H1 (cell line): ENCODE results near the gene LY6G6D. TPM values are rescaled to one million over a fixed set of nuclear protein-coding genes. Genes with fewer than 3 reads are reported as not detected.

Experiments
- CTCF ChIA-PET: fragments of 300-600 bp; sonication (Branson Sonifier 250); formaldehyde crosslinking; loops from one replicate; lab custom pipeline; 2021; ENCODE audit not compliant: partially characterized antibody; lab: Charles Lee
- POLR2A ChIA-PET: fragments of 300-600 bp; sonication (Branson Sonifier 250); formaldehyde crosslinking; loops from one replicate; lab custom pipeline; 2021; ENCODE audit warnings: inconsistent platforms; ENCODE audit not compliant: partially characterized antibody; lab: Charles Lee
- DNase-seq, 2 experiments: peaks; one replicate each; pipeline versions ENCODE4 v3.0.0 to v3.0.0-alpha.2; 2010 to 2022; ENCODE audit warnings: low spot score in 2 of 2, low read depth in 1 of 2, mixed read lengths in 1 of 2
- FAIRE-seq: peaks from 2 replicates; lab custom pipeline; 2011; peaks lifted over from hg19 to GRCh38; lab: Jason Lieb, UNC
- H2AFZ ChIP-seq: 2 replicates; pipeline ENCODE4 v1.8.1; 2012; ENCODE audit warnings: low read length, inconsistent platforms
- H2AK5ac ChIP-seq: 2 replicates; pipeline ENCODE4 v1.6.1; 2013; ENCODE audit warnings: low read depth, low read length
- H2BK120ac ChIP-seq: replicated peaks from 2 replicates; pipeline ENCODE3; 2013; ENCODE audit warnings: low read depth, low read length, inconsistent platforms
- H2BK12ac ChIP-seq: 2 replicates; pipeline ENCODE4 v1.6.1; 2013; ENCODE audit warnings: low read depth, low read length
- H2BK15ac ChIP-seq: 2 replicates; pipeline ENCODE4 v1.6.1; 2013; ENCODE audit warnings: low read length
- H2BK20ac ChIP-seq: 2 replicates; pipeline ENCODE4 v1.6.1; 2013; ENCODE audit warnings: low read length
- H2BK5ac ChIP-seq: 2 replicates; pipeline ENCODE4 v1.6.1; 2013; ENCODE audit warnings: low read depth, low read length
- H3K14ac ChIP-seq: 2 replicates; pipeline ENCODE4 v1.6.1; 2013; ENCODE audit warnings: inconsistent platforms; ENCODE audit not compliant: insufficient read length
- H3K18ac ChIP-seq: 2 replicates; pipeline ENCODE4 v1.6.1; 2013; ENCODE audit warnings: low read length; ENCODE audit errors: extremely low read depth
- H3K23ac ChIP-seq: 2 replicates; pipeline ENCODE4 v1.6.1; 2013; ENCODE audit warnings: inconsistent platforms; ENCODE audit not compliant: insufficient read length
- H3K23me2 ChIP-seq: 2 replicates; pipeline ENCODE4 v1.6.1; 2013; ENCODE audit warnings: low read depth, low read length
- H3K27ac ChIP-seq: 2 replicates; pipeline ENCODE4 v1.6.1; 2011; ENCODE audit warnings: low read depth, low read length, inconsistent platforms
- H3K27me3 ChIP-seq, 4 experiments: replicated peaks in 1 of 4; 1 replicate in 1 of 4; 2 replicates in 3 of 4; pipeline versions ENCODE4 v1.6.1 to v1.8.1; 2011 to 2013; ENCODE audit warnings: low read length in 3 of 4, mild to moderate bottlenecking in 3 of 4, inconsistent platforms in 2 of 4, mixed read lengths in 2 of 4, moderate library complexity in 1 of 4; ENCODE audit not compliant: control insufficient read depth in 3 of 4, insufficient read depth in 3 of 4; ENCODE audit errors: extremely low read depth in 1 of 4
- H3K36me3 ChIP-seq, 4 experiments: 2 replicates each; pipeline versions ENCODE4 v1.6.1 to v1.8.1; 2011 to 2013; ENCODE audit warnings: mild to moderate bottlenecking in 4 of 4, low read length in 3 of 4, moderate library complexity in 2 of 4, control low read depth in 1 of 4, inconsistent platforms in 1 of 4; ENCODE audit not compliant: insufficient read depth in 4 of 4, control insufficient read depth in 2 of 4
- H3K4ac ChIP-seq: replicated peaks from 2 replicates; pipeline ENCODE3; 2013; ENCODE audit warnings: low read length, low read depth, mixed read lengths, inconsistent platforms; ENCODE audit not compliant: insufficient read length
- H3K4me1 ChIP-seq, 4 experiments: replicated peaks in 1 of 4; 1 replicate in 1 of 4; 2 replicates in 3 of 4; pipeline versions ENCODE4 v1.6.1 to v1.8.1; 2011 to 2013; ENCODE audit warnings: low read length in 3 of 4, inconsistent platforms in 2 of 4, mixed read lengths in 1 of 4; ENCODE audit not compliant: insufficient read depth in 4 of 4, control insufficient read depth in 3 of 4
- H3K4me2 ChIP-seq, 2 experiments: 2 replicates each; pipeline versions ENCODE4 v1.6.1 to v1.8.1; 2011 to 2013; ENCODE audit warnings: low read depth in 2 of 2, low read length in 2 of 2, control low read depth in 1 of 2, inconsistent platforms in 1 of 2, mild to moderate bottlenecking in 1 of 2; ENCODE audit not compliant: insufficient read depth in 1 of 2
- H3K4me3 ChIP-seq, 4 experiments: fragments of 200-600, 300-600 bp in 1 of 4; sonication (generic), shearing (Covaris generic), sonication (Bioruptor Twin) in 1 of 4; 2 replicates each; pipeline versions ENCODE4 v1.5.1 to v1.8.1; 2011 to 2016; ENCODE audit warnings: low read length in 4 of 4, low read depth in 3 of 4, control low read depth in 2 of 4, inconsistent platforms in 2 of 4, mild to moderate bottlenecking in 2 of 4, mixed read lengths in 1 of 4, moderate library complexity in 1 of 4; ENCODE audit not compliant: insufficient read depth in 2 of 4; ENCODE audit errors: extremely low read depth in 1 of 4
- H3K56ac ChIP-seq: replicated peaks from 2 replicates; pipeline ENCODE3; 2013; ENCODE audit warnings: low read depth, mild to moderate bottlenecking, mixed read lengths, low read length, inconsistent platforms; ENCODE audit not compliant: insufficient read length
- H3K79me1 ChIP-seq: 2 replicates; pipeline ENCODE4 v1.6.1; 2013; ENCODE audit warnings: low read depth, low read length, control low read depth
- H3K79me2 ChIP-seq, 2 experiments: 2 replicates each; pipeline versions ENCODE4 v1.6.1 to v1.8.1; 2012 to 2013; ENCODE audit warnings: low read length in 2 of 2, mild to moderate bottlenecking in 2 of 2, inconsistent platforms in 1 of 2; ENCODE audit not compliant: insufficient read depth in 2 of 2, control insufficient read depth in 1 of 2
- H3K9ac ChIP-seq, 4 experiments: replicated peaks in 1 of 4; 1 replicate in 1 of 4; 2 replicates in 3 of 4; pipeline versions ENCODE4 v1.6.1 to v1.8.1; 2011 to 2013; ENCODE audit warnings: low read depth in 3 of 4, low read length in 3 of 4, control low read depth in 2 of 4, mild to moderate bottlenecking in 2 of 4, moderate library complexity in 2 of 4, inconsistent platforms in 1 of 4; ENCODE audit errors: extremely low read depth in 1 of 4
- H3K9me3 ChIP-seq, 2 experiments: 2 replicates each; pipeline versions ENCODE4 v1.6.1 to v1.8.1; 2012 to 2013; ENCODE audit warnings: mild to moderate bottlenecking in 2 of 2, moderate library complexity in 2 of 2, control low read depth in 1 of 2, inconsistent platforms in 1 of 2, low read depth in 1 of 2, low read length in 1 of 2, mixed read lengths in 1 of 2; ENCODE audit not compliant: insufficient read depth in 2 of 2
- H4K20me1 ChIP-seq, 2 experiments: replicated peaks in 1 of 2; 2 replicates each; pipeline versions ENCODE3 to v1.8.1; 2011 to 2013; ENCODE audit warnings: inconsistent platforms in 2 of 2, low read length in 2 of 2, mild to moderate bottlenecking in 1 of 2; ENCODE audit not compliant: insufficient read depth in 2 of 2, control insufficient read depth in 1 of 2
- H4K5ac ChIP-seq: 2 replicates; pipeline ENCODE4 v1.6.1; 2013; ENCODE audit warnings: low read length, low read depth, mixed read lengths, inconsistent platforms; ENCODE audit not compliant: insufficient read length
- H4K8ac ChIP-seq: 2 replicates; pipeline ENCODE4 v1.8.0; 2013; ENCODE audit warnings: mild to moderate bottlenecking, moderate library complexity, low read length, inconsistent platforms; ENCODE audit not compliant: insufficient read depth; ENCODE audit errors: extremely low read depth
- H4K91ac ChIP-seq: replicated peaks from 2 replicates; pipeline ENCODE3; 2013; ENCODE audit warnings: low read length, mixed read lengths, inconsistent platforms; ENCODE audit not compliant: insufficient read length
- EP300 ChIP-seq, 2 experiments: IDR thresholded peaks; 1 replicate in 1 of 2; 2 replicates in 1 of 2; pipeline ENCODE4 v1.6.1; 2011 to 2012; ENCODE audit warnings: low read depth in 2 of 2, low read length in 2 of 2, mild to moderate bottlenecking in 2 of 2, borderline replicate concordance in 1 of 2, inconsistent platforms in 1 of 2, moderate library complexity in 1 of 2
- FOSL1 ChIP-seq: IDR thresholded peaks from 2 replicates; pipeline ENCODE4 v1.6.1; 2011; ENCODE audit warnings: mild to moderate bottlenecking, low read depth, low read length, moderate library complexity; ENCODE audit not compliant: insufficient read depth
- GABPA ChIP-seq: IDR thresholded peaks from 2 replicates; pipeline ENCODE4 v1.6.1; 2011; ENCODE audit warnings: mild to moderate bottlenecking, low read length, moderate library complexity, borderline replicate concordance; ENCODE audit not compliant: insufficient read depth
- KDM5A ChIP-seq: fragments of 200-600 bp; IDR thresholded peaks from 2 replicates; pipeline ENCODE4 v1.7.1; 2012; ENCODE audit warnings: mild to moderate bottlenecking, low read length, inconsistent platforms, mixed read lengths
- NANOG ChIP-seq: IDR thresholded peaks from 2 replicates; pipeline ENCODE4 v1.6.1; 2011; ENCODE audit warnings: low read length, low read depth, mild to moderate bottlenecking, inconsistent platforms; ENCODE audit not compliant: insufficient read depth, poor library complexity, severe bottlenecking
- RNF2 ChIP-seq: fragments of 200-900, 300-1000 bp; sonication (generic); IDR thresholded peaks from 2 replicates; pipeline ENCODE4 v1.7.1; 2016; ENCODE audit warnings: borderline replicate concordance, low read depth, mild to moderate bottlenecking, antibody characterized with exemption, low read length; ENCODE audit not compliant: poor library complexity, severe bottlenecking; ENCODE audit errors: missing control alignments
- SP1 ChIP-seq: IDR thresholded peaks from 2 replicates; pipeline ENCODE4 v1.6.1; 2011; ENCODE audit warnings: low read depth, low read length
- TEAD4 ChIP-seq: IDR thresholded peaks from 2 replicates; pipeline ENCODE4 v1.6.1; 2012; ENCODE audit warnings: low read depth, low read length, inconsistent platforms, mixed read lengths
- WGBS, 2 experiments: shearing (Covaris generic) in 1 of 2; methylation state at CpG; one replicate each; pipeline versions ENCODE4 v1.1.6 to v1.1.7; 2013 to 2015; ENCODE audit warnings: low lambda C conversion rate in 2 of 2, mixed read lengths in 2 of 2, inconsistent platforms in 1 of 2, low coverage in 1 of 2, missing lambda C conversion rate in 1 of 2; ENCODE audit not compliant: insufficient replicate concordance in 2 of 2, insufficient coverage in 1 of 2, insufficient read length in 1 of 2; ENCODE audit errors: extremely low coverage in 1 of 2, missing lambda C conversion rate in 1 of 2; 5-methylcytosine and 5-hydroxymethylcytosine counted together
- polyA plus RNA-seq, 7 experiments: library from polyadenylated mRNA; depleted of rRNA in 3 of 7; stranded (reverse) in 5 of 7; unstranded in 2 of 7; fragments of >200 nt in 5 of 7; fragments of 200-250 nt in 2 of 7; gene quantifications; 1 replicate in 5 of 7; 2 replicates in 1 of 7; 4 replicates in 1 of 7; pipeline versions ENCODE4 v1.2.1 to v1.2.3, GENCODE V29; 2011 to 2013; ENCODE audit warnings: missing spikeins in 2 of 7, mixed read lengths in 2 of 7
- total RNA-seq: library from RNA; stranded (reverse); fragmentation: NEBNext Ultra II Directional; extraction: Animal tissue kit (Norgen Biotek cat#: 25700); gene quantifications from 2 replicates; pipeline ENCODE4 v1.2.1, GENCODE V29; 2021
- TF ChIP-seq, protein P1 (sequence below), 3 experiments: IDR thresholded peaks; 1 replicate in 2 of 3; 2 replicates in 1 of 3; pipeline versions ENCODE4 v1.5.1 to v1.6.1; 2011; ENCODE audit warnings: low read length in 3 of 3, mild to moderate bottlenecking in 3 of 3, inconsistent platforms in 2 of 3, low read depth in 1 of 3, moderate library complexity in 1 of 3; ENCODE audit not compliant: insufficient read depth in 1 of 3; ENCODE audit errors: control extremely low read depth in 1 of 3
- TF ChIP-seq, protein P2 (sequence below): IDR thresholded peaks from 2 replicates; pipeline ENCODE4 v1.6.1; 2012; ENCODE audit warnings: inconsistent platforms

LY6G6D gene
- total and polyA plus RNA-seq, 2 of the 8 experiments (the other 6 are each of a cell fraction or from before 2014, with no cell fraction given) = 1.8 TPM; not detected in 1

DNA sequence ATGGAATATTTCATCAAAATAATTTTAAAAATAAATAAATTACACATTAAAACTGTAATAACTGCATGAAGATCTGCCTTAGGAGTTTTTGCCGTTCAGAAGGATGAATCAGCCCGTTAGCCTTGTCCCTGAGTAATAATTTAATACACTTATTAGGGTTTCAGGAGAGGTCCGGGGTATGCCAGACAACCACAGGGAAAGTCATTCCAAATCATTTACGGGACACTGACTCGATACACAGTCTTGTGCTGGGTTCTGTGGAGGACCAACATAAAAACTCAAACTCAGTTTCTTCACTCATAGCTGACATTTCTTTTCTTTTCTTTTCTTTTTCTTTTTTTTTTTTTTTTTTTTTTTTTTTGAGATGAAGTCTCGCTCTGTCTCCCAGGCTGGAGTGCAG is 9.2 kb upstream of the LY6G6D start:
- H2AFZ ChIP-seq = no peak overlapping the region
- H2BK5ac ChIP-seq = no peak overlapping the region
- no peaks in the 10 kb centered on the region for H4K20me1 ChIP-seq
- H2AK5ac ChIP-seq = no peak overlapping the region
- POLR2A ChIA-PET = interaction anchor here (1.1 kb wide), 1 partner anchor 34 kb away, joined by 5 read pairs; the partner anchor contains the start of gene MSH5
- CTCF ChIA-PET = interaction anchor here (1.1 to 1.2 kb wide), 2 partner anchors 16 to 64 kb away, joined by 3 read pairs; no protein-coding TSS in a partner anchor
- no peak overlapping the region for H2BK120ac ChIP-seq
- H3K4me1 ChIP-seq = peaks cover 2 to 7% (median 4%) of the 10 kb centered on the region in 4 experiments; a peak in 5 of 7 replicates
- no peak overlapping the region for H3K4me2 ChIP-seq
- peaks cover 6% of the 10 kb centered on the region for H3K79me1 ChIP-seq
- H3K27me3 ChIP-seq = no peaks in the 10 kb centered on the region
- H2BK12ac ChIP-seq = no peak overlapping the region
- no peak overlapping the region for H2BK20ac ChIP-seq
- no peak overlapping the region for H4K8ac ChIP-seq
- H3K23ac ChIP-seq = no peak overlapping the region
- H3K4me3 ChIP-seq = no peak overlapping the region
- H3K36me3 ChIP-seq = no peaks in the 10 kb centered on the region; a peak in 1 of 8 replicates
- no peak overlapping the region for H3K18ac ChIP-seq
- H3K14ac ChIP-seq = no peak overlapping the region
- no peak overlapping the region for H3K27ac ChIP-seq
- H4K5ac ChIP-seq = no peak overlapping the region
- 91% methylated on average over 5 of the region's 6 CpGs; no CpG with 5 or more reads in 1 of the 2 experiments for WGBS, 2 experiments
- H2BK15ac ChIP-seq = no peak overlapping the region
- no peak overlapping the region for H3K4ac ChIP-seq
- peaks cover 11% of the 10 kb centered on the region; the same call in 1 of the 2 replicates for H3K23me2 ChIP-seq
- H3K9ac ChIP-seq = no peak overlapping the region
- FAIRE-seq (no peak), DNase-seq (no peak)
- no peak overlapping the region for H3K56ac ChIP-seq
- no peaks in the 10 kb centered on the region for H3K9me3 ChIP-seq
- no peak overlapping the region for H4K91ac ChIP-seq
- H3K79me2 ChIP-seq = peaks cover 0 to 7% of the 10 kb centered on the region in 2 experiments; a peak in 2 of 4 replicates
- no peak for TF ChIP-seq GABPA
- TF ChIP-seq KDM5A = no peak
- TF ChIP-seq, protein P1, sequence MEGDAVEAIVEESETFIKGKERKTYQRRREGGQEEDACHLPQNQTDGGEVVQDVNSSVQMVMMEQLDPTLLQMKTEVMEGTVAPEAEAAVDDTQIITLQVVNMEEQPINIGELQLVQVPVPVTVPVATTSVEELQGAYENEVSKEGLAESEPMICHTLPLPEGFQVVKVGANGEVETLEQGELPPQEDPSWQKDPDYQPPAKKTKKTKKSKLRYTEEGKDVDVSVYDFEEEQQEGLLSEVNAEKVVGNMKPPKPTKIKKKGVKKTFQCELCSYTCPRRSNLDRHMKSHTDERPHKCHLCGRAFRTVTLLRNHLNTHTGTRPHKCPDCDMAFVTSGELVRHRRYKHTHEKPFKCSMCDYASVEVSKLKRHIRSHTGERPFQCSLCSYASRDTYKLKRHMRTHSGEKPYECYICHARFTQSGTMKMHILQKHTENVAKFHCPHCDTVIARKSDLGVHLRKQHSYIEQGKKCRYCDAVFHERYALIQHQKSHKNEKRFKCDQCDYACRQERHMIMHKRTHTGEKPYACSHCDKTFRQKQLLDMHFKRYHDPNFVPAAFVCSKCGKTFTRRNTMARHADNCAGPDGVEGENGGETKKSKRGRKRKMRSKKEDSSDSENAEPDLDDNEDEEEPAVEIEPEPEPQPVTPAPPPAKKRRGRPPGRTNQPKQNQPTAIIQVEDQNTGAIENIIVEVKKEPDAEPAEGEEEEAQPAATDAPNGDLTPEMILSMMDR (IDR thresholded peaks at IDR 0.05; ENCODE audit: control extremely low read depth in 1 of 3, insufficient read depth in 1 of 3, low read depth in 1 of 3, low read length in 3 of 3) = no peak
- no peak for TF ChIP-seq EP300 (IDR thresholded peaks at IDR 0.05; ENCODE audit: borderline replicate concordance in 1 of 2, low read depth in 2 of 2, low read length in 2 of 2)
- TF ChIP-seq TEAD4 = no peak
- TF ChIP-seq NANOG = no peak
- TF ChIP-seq, protein P2, sequence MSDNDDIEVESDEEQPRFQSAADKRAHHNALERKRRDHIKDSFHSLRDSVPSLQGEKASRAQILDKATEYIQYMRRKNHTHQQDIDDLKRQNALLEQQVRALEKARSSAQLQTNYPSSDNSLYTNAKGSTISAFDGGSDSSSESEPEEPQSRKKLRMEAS = no peak
- TF ChIP-seq FOSL1 = no peak
- TF ChIP-seq RNF2 = no peak
- TF ChIP-seq SP1 = no peak
